GM12891 (cell line): ENCODE results near the gene ASB6.
A peak's percentile ranks its signal among the peaks of the same experiment; 100 is the strongest.

Experiments used
- DNase-seq: peaks from one replicate; pipeline ENCODE4 v3.0.0; 2011; ENCODE audit warnings: low spot score; ENCODE audit not compliant: insufficient read length
- FAIRE-seq: peaks from 2 replicates; lab custom pipeline; 2011; peaks lifted over from hg19 to GRCh38; lab: Jason Lieb, UNC
- PAX5 ChIP-seq: IDR thresholded peaks from 2 replicates; pipeline ENCODE4 v1.6.1; 2011; ENCODE audit warnings: low read length, moderate library complexity, mild to moderate bottlenecking; ENCODE audit not compliant: insufficient read depth, severe bottlenecking
- POLR2A ChIP-seq: IDR thresholded peaks from 2 replicates; pipeline ENCODE4 v1.6.1; 2011; ENCODE audit warnings: low read depth, low read length, control low read depth
- POLR2AphosphoS5 ChIP-seq: IDR thresholded peaks from 2 replicates; pipeline ENCODE4 v1.6.1; 2011; ENCODE audit warnings: low read depth, low read length, control low read depth
- POU2F2 ChIP-seq: IDR thresholded peaks from 2 replicates; pipeline ENCODE4 v1.6.1; 2011; ENCODE audit warnings: low read depth, mild to moderate bottlenecking, control low read depth, low read length, moderate library complexity
- SPI1 ChIP-seq: IDR thresholded peaks from 2 replicates; pipeline ENCODE4 v1.6.1; 2011; ENCODE audit warnings: low read depth, low read length, control low read depth
- TAF1 ChIP-seq: IDR thresholded peaks from 2 replicates; pipeline ENCODE4 v1.6.1; 2011; ENCODE audit warnings: low read depth, low read length, control low read depth

ASB6 gene

GRCh38 chr9:129610473-129611306 is 31.3 kb downstream of the ASB6 start:
- DNase-seq (peak; percentile 84), FAIRE-seq (peak; percentile 86)
- TF ChIP-seq SPI1 (no peak), PAX5 (peak; percentile 20)

- FAIRE-seq, result no peak
- TF ChIP-seq POU2F2, result no peak
- no peak for TF ChIP-seq POLR2AphosphoS5
- TF ChIP-seq PAX5, result no peak
- TF ChIP-seq TAF1, result no peak
- DNase-seq, result no peak
These were observed 31.8 kb downstream of the ASB6 start for GRCh38 chr9:129610213-129610472.

GRCh38 chr9:129609486-129610212 is 32.3 kb downstream of the ASB6 start:
- no peak for FAIRE-seq
- DNase-seq, result peak; percentile 73
- TF ChIP-seq POLR2AphosphoS5 (no peak), SPI1 (no peak), TAF1 (no peak), PAX5 (no peak)

DNA sequence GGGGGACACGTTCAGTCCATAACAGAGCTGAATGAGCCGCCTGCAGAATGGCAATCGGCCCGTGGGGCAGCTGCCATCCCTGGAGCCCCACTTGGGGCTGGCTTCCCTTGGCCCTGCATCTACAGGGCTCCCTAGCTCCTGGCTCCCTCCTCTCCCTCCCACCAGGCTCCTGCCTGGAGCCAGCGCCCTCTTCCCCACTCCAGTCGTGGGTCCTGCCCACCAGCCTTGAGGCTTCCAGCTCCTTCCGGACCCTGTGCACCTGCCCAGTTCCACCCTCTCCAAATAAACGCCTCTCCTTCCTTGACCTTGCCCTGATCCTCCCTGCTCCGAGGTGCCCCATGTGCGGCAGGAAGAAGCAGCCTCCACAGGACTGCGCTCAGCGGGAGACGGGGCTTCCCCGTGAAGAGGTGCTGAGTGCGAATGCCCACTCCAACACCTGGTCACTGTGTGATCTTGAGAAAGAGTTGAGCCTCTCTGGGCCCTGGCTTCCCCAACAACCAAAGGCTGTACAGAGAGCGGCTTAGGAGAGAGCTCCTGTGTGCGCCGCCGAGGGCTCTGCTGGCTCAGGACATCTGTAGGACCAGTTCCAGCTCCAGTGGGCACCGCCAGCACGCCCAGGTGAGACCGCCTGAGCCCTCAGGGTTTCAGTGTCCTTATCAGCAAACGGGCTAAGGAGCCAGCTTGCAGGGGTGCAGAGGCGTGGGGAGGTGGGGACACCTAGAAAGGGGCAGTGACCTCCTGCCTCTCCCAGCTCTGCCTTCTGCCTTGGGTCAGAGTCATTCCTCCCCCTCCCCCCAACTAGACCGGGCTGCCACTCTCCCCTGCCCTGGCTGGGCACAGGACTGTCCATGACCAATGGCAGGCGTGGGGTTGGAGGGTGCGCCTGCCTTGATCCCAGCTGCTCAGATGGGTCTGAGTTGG is 33.1 kb downstream of the ASB6 start:
- DNase-seq, result no peak
- no peak for TF ChIP-seq POLR2AphosphoS5
- TF ChIP-seq PAX5, result no peak
- TF ChIP-seq SPI1, result no peak
- no peak for TF ChIP-seq TAF1
- TF ChIP-seq POU2F2, result no peak
- TF ChIP-seq POLR2A, result no peak
- FAIRE-seq, result no peak

- DNase-seq (no peak), FAIRE-seq (no peak)
- no peak for TF ChIP-seq TAF1
- TF ChIP-seq POLR2A, result no peak
- TF ChIP-seq POU2F2, result no peak
- TF ChIP-seq PAX5, result no peak
- no peak for TF ChIP-seq SPI1
- no peak for TF ChIP-seq POLR2AphosphoS5
These were observed 34.9 kb downstream of the ASB6 start for GRCh38 chr9:129607027-129607387.

DNA sequence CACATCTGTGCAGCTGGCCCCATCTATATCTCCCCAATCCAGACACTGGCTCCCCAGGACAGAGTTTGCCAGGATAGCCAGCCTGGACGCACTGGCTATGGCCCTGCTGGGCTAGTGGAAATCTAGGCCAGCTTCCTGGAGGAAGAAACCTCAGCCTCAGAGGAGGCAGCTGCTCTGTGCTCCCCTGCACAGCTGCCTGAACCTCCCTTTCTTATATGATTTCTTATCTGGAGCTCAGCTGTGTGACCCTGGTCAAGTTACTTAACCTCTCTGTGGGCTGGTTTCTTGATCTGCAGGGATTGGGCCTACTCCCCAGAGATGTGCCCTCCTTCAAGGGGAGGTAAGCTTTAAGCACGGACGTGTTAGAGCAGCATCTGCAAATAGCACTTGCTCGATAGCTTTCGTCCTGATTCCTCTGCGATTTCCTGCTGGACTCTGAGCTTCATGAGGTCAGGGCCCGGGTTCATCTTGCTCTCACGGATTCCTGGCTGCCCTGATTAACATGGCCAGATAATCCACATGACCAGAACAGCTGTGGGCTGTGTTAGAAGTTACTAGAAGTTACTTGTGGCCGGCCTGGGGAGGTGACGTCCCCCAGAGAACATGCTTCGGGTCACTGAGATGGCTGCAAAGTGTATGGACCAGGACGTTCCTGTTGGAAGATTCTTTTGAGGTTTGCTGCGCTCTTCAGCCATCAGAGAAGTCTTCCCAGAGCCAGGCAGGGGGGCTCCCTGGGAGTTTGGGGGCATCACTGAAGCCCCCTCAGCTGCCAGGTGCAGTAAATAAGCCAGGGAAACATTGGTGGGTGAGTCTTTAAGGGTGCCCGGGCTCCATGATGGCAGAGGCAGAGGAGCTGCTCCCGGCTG is 35.6 kb downstream of the ASB6 start:
- DNase-seq, result no peak
- TF ChIP-seq POLR2AphosphoS5 (no peak), POU2F2 (no peak), POLR2A (no peak), SPI1 (no peak), TAF1 (no peak), PAX5 (no peak)
- FAIRE-seq, result no peak

- DNase-seq (no peak), FAIRE-seq (no peak)
- TF ChIP-seq POLR2A, result no peak
- no peak for TF ChIP-seq POU2F2
- no peak for TF ChIP-seq POLR2AphosphoS5
- no peak for TF ChIP-seq TAF1
- no peak for TF ChIP-seq SPI1
- no peak for TF ChIP-seq PAX5
These were observed 37.2 kb downstream of the ASB6 start for GRCh38 chr9:129604766-129605163.

- TF ChIP-seq SPI1 (no peak), TAF1 (no peak)
- DNase-seq (no peak), FAIRE-seq (no peak)
These were observed 37.7 kb downstream of the ASB6 start for GRCh38 chr9:129604056-129604765.
